ENCODE measurements around the gene DPM2.

DNA sequence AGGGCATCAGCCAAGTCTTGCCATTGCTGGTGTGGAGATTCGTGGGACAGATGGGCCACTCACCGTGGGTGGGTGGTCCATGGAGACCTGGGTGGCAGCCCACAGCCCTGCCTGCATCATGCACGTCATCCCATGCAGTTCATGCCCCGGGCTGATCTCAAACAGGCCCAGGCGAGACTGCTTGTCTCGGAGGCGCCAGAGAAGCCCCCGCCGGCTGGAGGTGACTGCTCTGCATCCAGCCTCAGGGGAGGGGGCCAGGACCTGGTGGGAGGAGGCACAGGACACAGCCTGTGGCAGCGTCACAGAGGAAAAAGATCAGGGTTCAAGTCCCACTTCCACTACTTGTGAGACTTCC is 8.1 kb downstream of the DPM2 start:
- no peak for TF ChIP-seq POLR2A (IDR thresholded peaks at IDR 0.05; ENCODE audit: low read length)
- no peak for TF ChIP-seq GATA1 (IDR thresholded peaks at IDR 0.05; ENCODE audit: low read depth, low read length)
